NCI-H526 (cell line): Measurements from ENCODE around the gene LMNA.

Source experiments
- DNase-seq, 2 experiments: peaks; one replicate each; lab custom pipeline; 2025; lab: John Stamatoyannopoulos, UW

The LMNA gene

DNA sequence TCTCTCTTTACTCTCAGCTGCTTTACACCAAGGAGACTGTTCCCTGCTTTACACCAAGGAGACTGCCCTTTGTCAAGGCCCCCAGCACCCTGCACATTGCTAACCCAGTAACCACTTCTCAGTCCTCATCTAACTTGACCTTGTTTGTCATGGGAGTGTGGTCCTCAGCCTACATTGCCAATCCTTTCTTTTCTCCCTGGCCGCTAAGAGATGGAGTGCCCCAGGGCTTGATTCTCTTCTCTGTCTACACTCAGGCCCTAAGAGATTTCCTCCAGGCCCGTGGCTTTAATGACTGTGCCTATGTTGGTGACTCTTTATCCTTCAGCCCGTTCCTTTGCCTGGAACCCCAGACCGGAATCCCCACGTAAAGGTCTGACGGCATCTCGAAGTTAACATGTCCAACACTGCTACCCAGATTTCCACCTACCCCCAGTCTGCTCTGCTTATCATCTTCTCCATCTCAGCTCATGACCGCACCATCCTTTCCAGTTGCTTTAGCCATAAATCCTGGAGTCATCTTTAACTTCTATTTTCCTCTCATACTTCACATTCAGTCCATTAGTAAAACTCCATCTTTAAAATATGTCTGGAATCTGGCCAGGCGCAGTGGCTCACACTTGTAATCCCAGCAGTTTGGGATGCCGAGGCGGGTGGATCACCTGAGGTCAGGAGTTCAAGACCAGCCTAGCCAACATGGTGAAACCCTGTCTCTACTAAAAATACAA, 29.4 kb downstream of the LMNA start:
- no peak for DNase-seq

DNA sequence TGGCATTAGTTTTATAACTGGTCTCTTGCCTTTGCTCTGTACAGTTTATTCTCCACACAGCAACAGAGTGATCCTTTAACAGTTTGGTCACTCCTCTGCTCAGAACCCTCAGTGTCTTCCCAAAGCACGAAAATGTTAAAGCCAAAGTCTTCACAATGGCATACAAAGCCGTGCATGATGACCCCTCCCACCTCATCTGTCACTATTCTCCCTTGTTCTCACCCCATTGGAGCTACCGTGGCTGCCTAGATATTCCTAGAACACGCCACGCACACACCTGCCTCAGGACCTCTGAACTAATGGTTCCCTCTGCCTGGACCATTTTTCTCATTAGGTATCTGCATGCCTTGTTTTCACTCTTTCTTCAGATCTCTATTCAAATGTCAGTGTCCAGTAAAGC, 30.2 kb downstream of the LMNA start:
- no peak for DNase-seq

- no peak for DNase-seq
These were observed 31.1 kb downstream of the LMNA start for GRCh38 chr1:156145650-156146019.

GRCh38 chr1:156146020-156146768, 31.7 kb downstream of the LMNA start:
- DNase-seq: peak; percentile 95 to 96

GRCh38 chr1:156146769-156147405, 32.4 kb downstream of the LMNA start:
- no peak for DNase-seq

GRCh38 chr1:156148216-156148615, 33.7 kb downstream of the LMNA start:
- DNase-seq: peak in 1 of 2 experiments; percentile 40

DNA sequence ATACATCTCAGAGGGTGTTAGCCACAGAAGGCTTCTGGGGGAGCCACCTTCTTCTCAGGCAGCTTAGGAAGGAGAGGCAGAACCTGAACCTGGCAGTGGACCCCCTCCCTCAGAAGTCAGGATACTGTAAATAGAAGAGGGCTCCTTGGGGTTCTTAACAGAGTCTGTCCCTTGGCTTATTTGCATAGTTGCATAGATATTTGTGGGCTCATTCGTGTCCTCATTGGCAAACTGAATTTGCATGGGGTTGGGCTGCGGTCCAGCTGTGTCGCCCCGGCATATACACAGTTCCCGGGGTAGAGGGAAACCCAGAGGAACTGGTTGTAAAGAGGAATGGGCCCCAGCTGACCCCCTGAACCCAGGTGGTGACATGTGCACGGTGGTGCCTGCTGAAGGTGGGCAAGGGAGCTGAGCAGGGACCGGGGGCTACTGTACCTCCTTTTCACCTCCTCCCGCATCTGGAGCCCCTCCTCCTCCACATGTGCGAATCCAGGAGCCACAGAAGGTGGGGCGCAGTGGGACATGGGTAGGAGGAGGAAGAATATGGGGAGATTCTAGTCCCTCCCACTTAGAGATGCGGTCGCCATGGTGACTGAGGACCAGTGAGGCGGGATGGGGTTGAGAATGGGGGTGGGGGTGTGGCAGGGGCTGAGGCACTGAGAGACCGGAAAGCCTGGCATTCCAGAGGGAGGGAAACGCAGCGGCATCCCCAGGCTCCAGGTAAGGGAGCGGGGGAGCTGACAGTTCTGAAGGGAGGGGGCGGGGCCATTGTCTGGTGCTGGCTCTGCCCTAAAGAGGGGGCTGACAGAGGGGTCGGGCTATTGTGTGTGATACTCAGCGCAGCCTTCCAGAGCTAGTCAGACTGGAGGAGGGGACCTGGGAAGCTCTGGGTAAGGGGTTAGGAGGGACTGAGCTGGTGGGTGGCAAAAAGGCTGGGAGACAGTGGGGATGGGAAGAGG, 35.1 kb downstream of the LMNA start:
- peak; percentile 86 to 94 for DNase-seq

- DNase-seq: peak in 1 of 2 experiments; percentile 49
These were observed 36.0 kb downstream of the LMNA start for GRCh38 chr1:156150333-156151011.

DNA sequence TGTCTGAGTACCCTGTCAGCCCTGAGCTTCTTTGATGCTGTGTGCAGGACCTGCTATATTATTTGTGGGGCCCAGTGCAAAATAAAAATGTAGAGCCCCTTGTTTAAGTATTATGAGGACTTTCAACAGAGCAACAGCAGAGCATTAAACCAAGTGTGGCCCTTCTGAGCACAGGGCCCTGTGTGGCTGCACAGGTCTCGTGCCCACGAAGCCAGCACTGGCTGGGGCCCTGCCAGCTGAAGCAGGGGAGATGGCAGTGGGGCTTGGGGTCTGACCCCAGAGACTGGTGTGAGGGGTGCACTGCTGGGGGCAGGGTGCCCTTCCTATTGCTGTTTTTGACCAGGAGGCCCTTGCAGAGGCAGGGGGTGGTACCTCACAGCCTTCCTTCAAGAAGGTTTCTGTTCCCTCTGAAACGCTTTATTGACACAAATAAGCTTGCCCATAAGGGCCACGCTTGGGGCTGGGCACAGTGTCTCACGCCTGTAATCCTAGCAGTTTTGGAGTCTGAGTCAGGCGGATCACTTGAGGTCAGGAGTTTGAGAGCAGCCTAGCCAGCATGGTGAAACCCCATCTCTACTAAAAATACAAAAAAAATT, 36.7 kb downstream of the LMNA start:
- DNase-seq: no peak

GRCh38 chr1:156152628-156153027, 38.1 kb downstream of the LMNA start:
- DNase-seq: no peak

DNA sequence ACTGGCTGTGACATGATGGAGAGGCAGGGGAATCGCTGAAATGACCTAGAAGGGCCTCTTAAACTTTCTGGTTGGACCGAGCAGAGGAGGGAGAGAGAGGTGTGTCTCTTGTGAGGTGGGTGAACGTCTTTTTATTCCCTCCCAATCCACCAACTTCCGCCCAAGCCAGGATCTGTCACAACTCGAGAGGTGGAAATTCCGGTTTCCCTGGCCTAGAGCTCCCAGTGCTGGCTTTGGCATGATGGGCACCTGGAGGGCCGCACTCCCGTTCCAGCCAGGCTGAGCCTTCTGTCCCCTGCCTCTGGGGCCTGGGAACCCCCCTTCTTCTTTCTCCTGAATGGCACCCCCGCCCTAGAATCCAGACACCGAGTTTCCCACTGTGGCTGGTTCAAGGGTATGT, 38.9 kb downstream of the LMNA start, which contains the start of gene SEMA4A:
SEMA4A (plus strand) TSS at position 224 of the 400 bp plus-strand sequence. CDS start 994 bp downstream, outside the sequence.
- peak in 1 of 2 experiments; percentile 74 for DNase-seq

- no peak for DNase-seq
These were observed 39.8 kb downstream of the LMNA start for GRCh38 chr1:156154317-156154749.

DNA sequence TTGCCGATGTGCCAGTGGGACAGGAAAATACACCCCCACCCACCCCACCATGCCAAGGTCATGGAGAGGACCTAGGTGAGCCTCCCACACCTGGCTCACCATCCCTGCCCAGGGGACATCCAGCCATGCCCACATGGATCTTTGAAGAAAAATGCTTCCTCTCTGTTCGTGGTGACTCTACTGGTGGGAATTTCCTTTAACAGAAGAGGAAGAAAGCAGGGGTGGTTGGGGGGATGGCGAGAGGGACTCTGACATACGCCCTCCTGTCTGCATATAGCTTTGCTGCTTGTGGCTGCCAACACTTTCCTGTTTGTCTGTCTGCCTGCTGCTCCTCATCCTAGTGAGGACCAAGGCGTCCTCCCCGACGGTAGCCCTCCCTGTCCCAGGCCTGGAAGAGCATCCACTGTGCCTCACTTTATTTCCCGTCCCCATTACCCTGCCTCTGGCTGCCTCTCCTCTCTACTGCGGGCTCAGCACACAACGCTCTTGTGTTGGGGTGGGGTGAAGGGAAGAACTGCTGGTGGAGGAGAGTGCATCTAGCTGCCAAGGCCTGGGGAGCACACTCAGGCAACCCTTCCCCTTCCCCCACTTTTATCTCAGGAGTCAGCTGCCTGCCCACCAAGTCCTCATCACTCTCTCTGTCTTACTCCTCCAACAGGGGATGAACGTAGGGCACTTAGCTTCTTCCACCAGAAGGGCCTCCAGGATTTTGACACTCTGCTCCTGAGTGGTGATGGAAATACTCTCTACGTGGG, 41.4 kb downstream of the LMNA start:
- no peak for DNase-seq

DNA sequence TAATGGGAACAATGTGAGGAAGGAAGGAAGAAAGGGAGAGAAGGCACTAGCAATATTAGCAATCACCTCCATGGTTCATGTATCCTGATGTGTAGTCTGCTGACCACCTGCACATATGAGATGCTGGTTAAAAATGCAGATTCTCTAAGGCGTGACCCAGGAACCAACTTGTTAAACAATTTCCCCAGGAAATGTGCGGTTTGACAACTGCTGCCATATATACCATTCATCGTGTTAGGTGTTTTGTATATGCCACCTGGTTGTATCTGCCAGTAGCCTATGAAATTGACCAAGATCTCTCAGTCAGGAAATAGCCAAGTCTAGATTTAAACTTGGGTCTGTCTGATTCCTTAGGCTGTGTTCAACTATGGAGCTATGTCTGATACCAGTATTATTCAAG, 43.0 kb downstream of the LMNA start:
- DNase-seq: no peak

DNA sequence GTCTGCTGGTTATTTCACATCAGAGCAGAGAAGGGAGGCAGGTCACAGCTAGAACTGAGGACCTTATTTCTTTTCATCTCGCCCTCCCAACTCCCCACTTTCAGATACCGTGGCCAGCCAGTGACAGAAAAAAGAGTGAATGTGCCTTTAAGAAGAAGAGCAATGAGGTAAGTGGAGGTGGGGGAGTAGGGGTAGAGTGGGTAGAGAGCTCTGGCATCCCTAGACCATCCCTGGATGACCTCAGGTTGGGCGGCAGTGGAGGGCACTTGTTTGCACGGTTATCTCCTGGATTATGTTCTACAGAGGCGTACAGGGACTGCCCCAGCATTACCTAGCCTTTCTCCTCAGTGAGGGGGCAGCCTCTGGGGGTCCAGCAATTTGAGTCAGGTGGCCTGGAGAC, 43.5 kb downstream of the LMNA start:
- DNase-seq: no peak

GRCh38 chr1:156160000-156160742, 45.7 kb downstream of the LMNA start:
- no peak for DNase-seq

DNA sequence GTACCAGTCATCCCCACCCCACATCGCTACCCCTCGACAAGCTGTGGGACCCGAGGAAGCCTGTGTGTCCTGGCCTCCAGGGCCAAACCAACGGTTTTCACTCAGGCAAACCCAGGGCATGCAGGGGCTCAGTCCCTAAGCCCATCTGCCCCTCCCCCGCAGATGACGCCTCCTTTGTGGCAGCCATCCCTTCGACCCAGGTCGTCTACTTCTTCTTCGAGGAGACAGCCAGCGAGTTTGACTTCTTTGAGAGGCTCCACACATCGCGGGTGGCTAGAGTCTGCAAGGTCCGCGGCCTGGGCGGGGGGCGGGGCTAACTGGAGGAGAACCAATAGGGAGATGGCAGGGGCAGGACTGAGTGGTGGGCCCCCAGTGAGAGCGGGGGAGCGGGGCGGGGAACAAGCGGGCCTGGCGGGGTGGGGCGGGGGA, 46.2 kb downstream of the LMNA start:
- peak; percentile 53 to 87 for DNase-seq

- no peak for DNase-seq
These were observed 48.0 kb downstream of the LMNA start for GRCh38 chr1:156162430-156163037.

- no peak for DNase-seq
These were observed 49.2 kb downstream of the LMNA start for GRCh38 chr1:156163712-156164111.
